Activated B cell treated with CpG ODN at 0.5 μM for 24 hours (primary cell): ENCODE measurements around the gene APLP2. TPM values are rescaled to one million over a fixed set of nuclear protein-coding genes. Genes with fewer than 3 reads are reported as not detected.
"Not testable (repeated sequence)": the region's sequence is repeated elsewhere in the genome, so short reads cannot be mapped to it uniquely, and the experiment has no call there.

ENCODE experiments used
- ATAC-seq: fragments of 200-7000 bp; cut with Tn5 transposase; one replicate; pipeline ENCODE4 v1.10.0; 2021; ENCODE audit warnings: low read depth, mild to moderate bottlenecking, moderate library complexity
- CTCF ChIA-PET: fragments of 350-600 bp; sonication (Branson Sonifier 250); formaldehyde crosslinking; loops from one replicate; lab custom pipeline; 2021; ENCODE audit warnings: antibody characterized with exemption; lab: Charles Lee
- POLR2A ChIA-PET: fragments of 350-600 bp; sonication (Branson Sonifier 250); formaldehyde crosslinking; loops from one replicate; lab custom pipeline; 2021; ENCODE audit warnings: antibody characterized with exemption; lab: Charles Lee
- DNase-seq: peaks from one replicate; pipeline ENCODE4 v3.0.0; 2022
- H3K27ac Mint-ChIP-seq: one replicate; pipeline ENCODE4 v1.8.0; 2020; ENCODE audit warnings: mixed read lengths
- H3K27me3 Mint-ChIP-seq: one replicate; pipeline ENCODE4 v1.8.0; 2021; ENCODE audit warnings: mixed read lengths
- H3K36me3 Mint-ChIP-seq: one replicate; pipeline ENCODE4 v1.8.0; 2021; ENCODE audit warnings: low read depth, mixed read lengths
- H3K4me1 Mint-ChIP-seq: one replicate; pipeline ENCODE4 v1.8.0; 2021; ENCODE audit warnings: mixed read lengths
- H3K4me3 Mint-ChIP-seq: one replicate; pipeline ENCODE4 v1.8.0; 2020; ENCODE audit warnings: mild to moderate bottlenecking, mixed read lengths
- H3K9me3 Mint-ChIP-seq: one replicate; pipeline ENCODE4 v1.8.0; 2020; ENCODE audit warnings: mixed read lengths
- intact Hi-C: fragments of 100-400 bp; cut with micrococcal nuclease; formaldehyde crosslinking; loops from one replicate; pipeline ENCODE4 v1.15.1; 2024
- total RNA-seq: library from RNA; stranded (reverse); gene quantifications from 2 replicates; pipeline ENCODE4 v1.2.3, GENCODE V29; 2022
- TF ChIP-seq, protein P1 (sequence below): fragments of 200-600 bp; IDR thresholded peaks from one replicate; pipeline ENCODE4 v1.8.0; 2022; ENCODE audit warnings: antibody characterized with exemption, mild to moderate bottlenecking

The APLP2 gene
- total RNA-seq, 1 donor from 2014 or later = 50.8 TPM

GRCh38 chr11:130086669-130087068 is 17.0 kb downstream of the APLP2 start:
- H3K4me3 Mint-ChIP-seq = no peak overlapping the region
- peaks cover 43% of the 10 kb centered on the region for H3K4me1 Mint-ChIP-seq
- no peaks in the 10 kb centered on the region for H3K9me3 Mint-ChIP-seq
- ChIA-PET POLR2A (interaction anchor here (0.5 to 1.9 kb wide), 5 partner anchors 15 to 84 kb away, joined by 3 to 7 read pairs (median 5); partner anchors contain the start of genes APLP2 and PRDM10), CTCF (interaction anchor here (0.9 to 1.0 kb wide), 2 partner anchors 16 to 46 kb away, joined by 4 read pairs; no protein-coding TSS in a partner anchor)
- no peak for ATAC-seq
- TF ChIP-seq, protein P1, sequence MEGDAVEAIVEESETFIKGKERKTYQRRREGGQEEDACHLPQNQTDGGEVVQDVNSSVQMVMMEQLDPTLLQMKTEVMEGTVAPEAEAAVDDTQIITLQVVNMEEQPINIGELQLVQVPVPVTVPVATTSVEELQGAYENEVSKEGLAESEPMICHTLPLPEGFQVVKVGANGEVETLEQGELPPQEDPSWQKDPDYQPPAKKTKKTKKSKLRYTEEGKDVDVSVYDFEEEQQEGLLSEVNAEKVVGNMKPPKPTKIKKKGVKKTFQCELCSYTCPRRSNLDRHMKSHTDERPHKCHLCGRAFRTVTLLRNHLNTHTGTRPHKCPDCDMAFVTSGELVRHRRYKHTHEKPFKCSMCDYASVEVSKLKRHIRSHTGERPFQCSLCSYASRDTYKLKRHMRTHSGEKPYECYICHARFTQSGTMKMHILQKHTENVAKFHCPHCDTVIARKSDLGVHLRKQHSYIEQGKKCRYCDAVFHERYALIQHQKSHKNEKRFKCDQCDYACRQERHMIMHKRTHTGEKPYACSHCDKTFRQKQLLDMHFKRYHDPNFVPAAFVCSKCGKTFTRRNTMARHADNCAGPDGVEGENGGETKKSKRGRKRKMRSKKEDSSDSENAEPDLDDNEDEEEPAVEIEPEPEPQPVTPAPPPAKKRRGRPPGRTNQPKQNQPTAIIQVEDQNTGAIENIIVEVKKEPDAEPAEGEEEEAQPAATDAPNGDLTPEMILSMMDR = no peak
- no peak overlapping the region for H3K27ac Mint-ChIP-seq
- no peak for DNase-seq
- no peaks in the 10 kb centered on the region for H3K27me3 Mint-ChIP-seq
- H3K36me3 Mint-ChIP-seq = peaks cover 9% of the 10 kb centered on the region
- intact Hi-C loops = loop anchor here (2.0 kb wide), 1 partner anchor 16 kb away; no protein-coding TSS in a partner anchor

GRCh38 chr11:130087294-130087926 is 17.7 kb downstream of the APLP2 start:
- no peaks in the 10 kb centered on the region for H3K9me3 Mint-ChIP-seq
- ATAC-seq (no peak), DNase-seq (no peak)
- POLR2A ChIA-PET = interaction anchor here (1.3 to 1.9 kb wide), 3 partner anchors 16 to 45 kb away, joined by 3 to 7 read pairs (median 4); partner anchors contain the start of gene APLP2
- CTCF ChIA-PET = no interaction called here
- no peak overlapping the region for H3K27ac Mint-ChIP-seq
- H3K27me3 Mint-ChIP-seq = no peaks in the 10 kb centered on the region
- TF ChIP-seq, protein P1 = no peak
- H3K36me3 Mint-ChIP-seq = peaks cover 8% of the 10 kb centered on the region
- intact Hi-C loops = loop anchor here (2.0 kb wide), 1 partner anchor 15 kb away; no protein-coding TSS in a partner anchor
- H3K4me1 Mint-ChIP-seq = peaks cover 42% of the 10 kb centered on the region
- H3K4me3 Mint-ChIP-seq = no peak overlapping the region

DNA sequence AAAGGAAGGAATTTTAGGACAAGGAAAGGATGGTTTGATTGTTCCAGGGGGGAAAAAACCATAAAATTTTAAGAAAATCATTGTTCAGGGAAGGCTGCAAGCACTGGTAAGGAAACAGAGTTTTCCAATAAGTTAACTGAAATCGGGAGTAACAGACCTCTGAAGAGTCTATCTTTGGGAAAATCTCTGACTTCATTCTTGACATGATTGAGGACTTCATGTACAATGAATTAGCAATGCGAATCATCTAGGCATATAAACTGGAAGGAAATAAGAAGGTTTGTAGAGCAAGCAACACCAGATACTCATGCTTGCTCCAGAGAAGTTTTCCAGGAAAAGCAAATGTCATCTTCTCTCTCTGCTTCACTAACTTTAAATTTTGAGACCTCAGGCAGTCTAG is 18.5 kb downstream of the APLP2 start:
- TF ChIP-seq, protein P1 = no peak
- no peaks in the 10 kb centered on the region for H3K27me3 Mint-ChIP-seq
- DNase-seq = no peak
- intact Hi-C loops = no loop called here
- ChIA-PET POLR2A (interaction anchor here (1.9 kb wide), 1 partner anchor 44 kb away, joined by 4 read pairs; no protein-coding TSS in a partner anchor), CTCF (no interaction called here)
- no peak overlapping the region for H3K4me3 Mint-ChIP-seq
- no peak overlapping the region for H3K27ac Mint-ChIP-seq
- peaks cover 43% of the 10 kb centered on the region for H3K4me1 Mint-ChIP-seq
- ATAC-seq = no peak
- H3K36me3 Mint-ChIP-seq = peaks cover 4% of the 10 kb centered on the region
- no peaks in the 10 kb centered on the region for H3K9me3 Mint-ChIP-seq

DNA sequence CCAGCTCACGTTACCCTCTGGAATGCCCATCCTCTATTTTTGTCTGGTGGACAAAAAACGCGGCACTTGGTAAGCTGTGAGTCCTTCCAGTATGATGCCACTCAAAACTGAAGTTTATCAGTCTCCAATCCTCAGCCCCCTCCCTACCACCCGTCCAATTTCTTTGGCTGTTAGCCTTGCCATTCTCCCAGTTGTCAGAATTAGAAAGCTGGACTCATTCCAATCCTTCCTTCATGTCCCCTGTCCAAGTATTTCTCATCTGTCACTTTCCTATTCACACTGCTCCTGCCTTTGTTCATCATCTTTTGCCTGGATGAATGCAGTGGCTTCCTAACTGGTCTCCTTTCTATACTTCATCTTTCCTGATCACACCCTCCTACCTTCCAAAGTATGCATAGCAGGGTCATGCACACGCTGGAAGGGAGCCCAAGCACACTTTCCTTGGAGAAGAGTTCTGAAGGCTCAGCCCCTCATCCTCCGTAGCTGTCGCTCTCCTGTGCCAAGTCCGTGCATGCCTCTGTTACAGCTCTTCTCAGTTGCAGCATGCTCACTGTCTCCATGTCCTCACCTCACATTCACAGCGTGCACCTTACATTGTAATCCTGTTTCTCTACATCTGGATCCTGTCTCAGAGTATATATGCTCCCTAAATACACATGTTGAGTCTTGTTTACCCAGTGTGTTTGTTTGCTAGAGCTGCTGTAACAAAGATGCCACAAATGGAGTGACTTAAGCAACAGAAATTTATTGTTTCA is 19.4 kb downstream of the APLP2 start:
- DNase-seq (no peak), ATAC-seq (no peak)
- TF ChIP-seq, protein P1 = no peak
- POLR2A ChIA-PET = no interaction called here
- intact Hi-C loops = no loop called here
- CTCF ChIA-PET = interaction anchor here (0.8 kb wide), 1 partner anchor 11 kb away, joined by 3 read pairs; no protein-coding TSS in a partner anchor
- Mint-ChIP-seq H3K4me3 (no peak overlapping the region), H3K27me3 (no peaks in the 10 kb centered on the region), H3K36me3 (peaks cover 4% of the 10 kb centered on the region), H3K9me3 (no peaks in the 10 kb centered on the region), H3K4me1 (peaks cover 46% of the 10 kb centered on the region), H3K27ac (no peak overlapping the region)

- no peaks in the 10 kb centered on the region for H3K27me3 Mint-ChIP-seq
- ChIA-PET POLR2A (no interaction called here), CTCF (no interaction called here)
- no peak overlapping the region for H3K27ac Mint-ChIP-seq
- TF ChIP-seq, protein P1 = no peak
- no peaks in the 10 kb centered on the region for H3K9me3 Mint-ChIP-seq
- peaks cover 47% of the 10 kb centered on the region for H3K4me1 Mint-ChIP-seq
- H3K4me3 Mint-ChIP-seq = no peak overlapping the region
- intact Hi-C loops = no loop called here
- H3K36me3 Mint-ChIP-seq = no peaks in the 10 kb centered on the region
- ATAC-seq = no peak
- DNase-seq = no peak
These were observed 20.0 kb downstream of the APLP2 start for GRCh38 chr11:130089674-130090073.

- CTCF ChIA-PET, intact Hi-C loops, ATAC-seq: not testable (repeated sequence)
These were observed 20.8 kb downstream of the APLP2 start for GRCh38 chr11:130090517-130090916.

GRCh38 chr11:130091169-130091568 is 21.5 kb downstream of the APLP2 start:
- H3K27ac Mint-ChIP-seq, H3K27me3 Mint-ChIP-seq, ATAC-seq, H3K9me3 Mint-ChIP-seq, DNase-seq, CTCF ChIA-PET, POLR2A ChIA-PET, intact Hi-C loops, H3K36me3 Mint-ChIP-seq, H3K4me3 Mint-ChIP-seq: not testable (repeated sequence)
- peaks cover 56% of the 10 kb centered on the region for H3K4me1 Mint-ChIP-seq

More at GRCh38 chr11:130090517-130090916, 20.8 kb downstream of the APLP2 start:
- H3K4me1 Mint-ChIP-seq = peaks cover 55% of the 10 kb centered on the region
- H3K27ac Mint-ChIP-seq, H3K9me3 Mint-ChIP-seq, H3K27me3 Mint-ChIP-seq, POLR2A ChIA-PET, DNase-seq, H3K36me3 Mint-ChIP-seq, H3K4me3 Mint-ChIP-seq: not testable (repeated sequence)
